ENCODE results near the gene ALDH1L1. TPM values are rescaled to one million over a fixed set of nuclear protein-coding genes. Genes with fewer than 3 reads are reported as not detected.
A peak's percentile ranks its signal among the peaks of the same experiment; 100 is the strongest.

ALDH1L1 gene
- total RNA-seq, 2 experiments from 2014 or later, result not detected

DNA sequence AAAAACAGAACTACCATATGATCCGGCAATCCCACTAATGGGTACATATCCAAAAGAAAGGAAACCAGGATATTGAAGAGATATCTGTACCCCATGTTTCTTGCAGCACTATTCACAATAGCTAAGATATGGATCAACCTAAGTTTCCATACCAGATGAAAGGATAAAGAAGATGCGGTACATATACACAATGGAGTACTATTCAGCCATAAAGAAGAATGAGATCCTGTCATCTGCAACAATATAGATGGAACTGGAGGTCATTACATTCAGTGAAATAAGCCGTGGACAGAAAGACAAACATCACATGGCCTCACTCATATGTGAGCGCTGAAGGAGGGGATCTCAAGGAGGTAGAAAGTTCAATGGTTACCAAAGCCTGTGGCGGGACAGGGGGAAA lies 99.4 kb downstream of the ALDH1L1 start:
- ChIA-PET POLR2A (no interaction called here), CTCF (no interaction called here)
- H3K4me1 Mint-ChIP-seq (ENCODE audit: low read depth), result peaks cover 30% of the 10 kb centered on the region
- H3K27ac Mint-ChIP-seq, result peak overlapping the region; percentile 53
- Histone ChIP-seq H3K27me3 (ENCODE audit: control insufficient read depth in 1 of 2, insufficient read depth in 2 of 2, low read length in 2 of 2) (no peaks in the 10 kb centered on the region), H3K4me3 (ENCODE audit: low read length) (no peak overlapping the region), H3K9me3 (ENCODE audit: control insufficient read depth in 1 of 2, insufficient read depth in 1 of 2, low read length in 2 of 2) (peaks cover 0 to 4% of the 10 kb centered on the region in 2 experiments), H3K36me3 (ENCODE audit: insufficient read depth, low read length) (no peaks in the 10 kb centered on the region), H3K4me1 (ENCODE audit: insufficient read depth, low read length) (peaks cover 28% of the 10 kb centered on the region), H3K27ac (ENCODE audit: low read depth in 1 of 2, low read length in 2 of 2) (no peak overlapping the region)
- no peak for ATAC-seq (ENCODE audit: poor library complexity)
- peak overlapping the region; percentile 81 for H3K4me3 Mint-ChIP-seq
- TF ChIP-seq, protein P1, sequence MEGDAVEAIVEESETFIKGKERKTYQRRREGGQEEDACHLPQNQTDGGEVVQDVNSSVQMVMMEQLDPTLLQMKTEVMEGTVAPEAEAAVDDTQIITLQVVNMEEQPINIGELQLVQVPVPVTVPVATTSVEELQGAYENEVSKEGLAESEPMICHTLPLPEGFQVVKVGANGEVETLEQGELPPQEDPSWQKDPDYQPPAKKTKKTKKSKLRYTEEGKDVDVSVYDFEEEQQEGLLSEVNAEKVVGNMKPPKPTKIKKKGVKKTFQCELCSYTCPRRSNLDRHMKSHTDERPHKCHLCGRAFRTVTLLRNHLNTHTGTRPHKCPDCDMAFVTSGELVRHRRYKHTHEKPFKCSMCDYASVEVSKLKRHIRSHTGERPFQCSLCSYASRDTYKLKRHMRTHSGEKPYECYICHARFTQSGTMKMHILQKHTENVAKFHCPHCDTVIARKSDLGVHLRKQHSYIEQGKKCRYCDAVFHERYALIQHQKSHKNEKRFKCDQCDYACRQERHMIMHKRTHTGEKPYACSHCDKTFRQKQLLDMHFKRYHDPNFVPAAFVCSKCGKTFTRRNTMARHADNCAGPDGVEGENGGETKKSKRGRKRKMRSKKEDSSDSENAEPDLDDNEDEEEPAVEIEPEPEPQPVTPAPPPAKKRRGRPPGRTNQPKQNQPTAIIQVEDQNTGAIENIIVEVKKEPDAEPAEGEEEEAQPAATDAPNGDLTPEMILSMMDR (IDR thresholded peaks at IDR 0.05), result no peak
- H3K9me3 Mint-ChIP-seq, result no peaks in the 10 kb centered on the region
- DNase-seq, result no peak
- H3K36me3 Mint-ChIP-seq (ENCODE audit: low read depth), result peaks cover 5% of the 10 kb centered on the region
- no peaks in the 10 kb centered on the region for H3K27me3 Mint-ChIP-seq
- intact Hi-C loops (cut with DNase I, micrococcal nuclease), result loop anchor here (5.0 to 10.0 kb wide), 11 partner anchors 89 to 1594 kb away; partner anchors contain the start of genes ABTB1 (in 1 of the 2), KLF15 (in 1 of the 2), MCM2 (in 1 of the 2) and OSBPL11 (in 1 of the 2)

DNA sequence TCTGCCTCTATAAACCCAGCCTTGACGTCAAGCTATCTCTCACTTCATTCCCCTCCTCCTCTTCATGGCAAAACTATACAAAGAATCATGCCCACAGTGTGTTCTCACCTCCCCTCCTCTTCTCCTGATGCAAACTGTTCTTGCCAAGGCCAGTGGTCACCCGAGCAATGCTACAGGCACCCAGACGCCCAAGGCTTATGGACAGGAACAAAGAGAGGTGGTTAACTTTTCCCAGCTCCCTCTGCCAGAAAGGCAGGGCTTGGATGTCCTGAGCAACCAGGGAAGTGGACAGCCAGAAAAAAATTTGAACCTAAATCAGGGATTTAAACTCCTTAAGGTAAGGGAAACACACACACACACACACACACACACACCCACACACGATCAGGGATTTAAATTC lies 101.5 kb downstream of the ALDH1L1 start:
- ATAC-seq (ENCODE audit: poor library complexity), result no peak

DNA sequence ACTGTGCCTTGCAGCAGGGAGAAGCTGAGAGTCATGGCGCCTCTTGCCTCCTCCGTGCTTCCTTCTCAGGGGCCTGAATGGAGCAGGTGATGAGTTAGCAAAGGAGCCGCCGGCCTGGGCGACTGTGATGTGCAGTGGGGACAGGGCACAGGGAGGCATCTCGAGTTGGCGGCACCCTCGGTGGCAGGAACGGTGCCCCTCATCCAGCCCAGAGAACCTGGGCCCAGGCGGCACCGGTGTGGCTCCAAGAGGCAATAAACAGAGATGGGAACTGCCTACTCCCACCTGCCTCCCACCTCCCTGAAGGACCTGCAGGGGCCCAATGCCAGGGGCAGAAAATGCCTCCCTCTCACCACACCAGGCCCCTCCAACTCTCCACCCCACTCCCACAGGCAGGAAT lies 102.6 kb downstream of the ALDH1L1 start:
- H3K27ac Mint-ChIP-seq, result no peak overlapping the region
- no peak overlapping the region for H3K4me3 Mint-ChIP-seq
- peaks cover 10% of the 10 kb centered on the region for H3K4me1 Mint-ChIP-seq (ENCODE audit: low read depth)
- DNase-seq (no peak), ATAC-seq (ENCODE audit: poor library complexity) (no peak)
- TF ChIP-seq, protein P1 (IDR thresholded peaks at IDR 0.05), result no peak
- no peak overlapping the region for H3K4me3 ChIP-seq (ENCODE audit: low read length)
- no peaks in the 10 kb centered on the region for H3K36me3 ChIP-seq (ENCODE audit: insufficient read depth, low read length)
- POLR2A ChIA-PET, result no interaction called here
- no peaks in the 10 kb centered on the region for H3K27me3 ChIP-seq (ENCODE audit: control insufficient read depth in 1 of 2, insufficient read depth in 2 of 2, low read length in 2 of 2)
- H3K27ac ChIP-seq (ENCODE audit: low read depth in 1 of 2, low read length in 2 of 2), result no peak overlapping the region
- peaks cover 8% of the 10 kb centered on the region for H3K36me3 Mint-ChIP-seq (ENCODE audit: low read depth)
- intact Hi-C loops (cut with DNase I, micrococcal nuclease), result no loop called here
- CTCF ChIA-PET, result no interaction called here
- peaks cover 6% of the 10 kb centered on the region for H3K9me3 Mint-ChIP-seq
- no peaks in the 10 kb centered on the region for H3K27me3 Mint-ChIP-seq
- peaks cover 9% of the 10 kb centered on the region for H3K4me1 ChIP-seq (ENCODE audit: insufficient read depth, low read length)
- peaks cover 0 to 9% of the 10 kb centered on the region in 2 experiments for H3K9me3 ChIP-seq (ENCODE audit: control insufficient read depth in 1 of 2, insufficient read depth in 1 of 2, low read length in 2 of 2)

More for the DNA sequence above, 101.5 kb downstream of the ALDH1L1 start:
- H3K27me3 ChIP-seq (ENCODE audit: control insufficient read depth in 1 of 2, insufficient read depth in 2 of 2, low read length in 2 of 2), result no peaks in the 10 kb centered on the region
- Mint-ChIP-seq H3K36me3 (ENCODE audit: low read depth) (peaks cover 5% of the 10 kb centered on the region), H3K4me1 (ENCODE audit: low read depth) (peaks cover 14% of the 10 kb centered on the region), H3K9me3 (peaks cover under 1% of the 10 kb centered on the region), H3K27ac (no peak overlapping the region), H3K4me3 (no peak overlapping the region), H3K27me3 (no peaks in the 10 kb centered on the region)
- CTCF ChIA-PET, result no interaction called here
- no peaks in the 10 kb centered on the region for H3K36me3 ChIP-seq (ENCODE audit: insufficient read depth, low read length)
- peaks cover 0 to 4% of the 10 kb centered on the region in 2 experiments for H3K9me3 ChIP-seq (ENCODE audit: control insufficient read depth in 1 of 2, insufficient read depth in 1 of 2, low read length in 2 of 2)
- POLR2A ChIA-PET, result no interaction called here
- no peak for DNase-seq
- H3K27ac ChIP-seq (ENCODE audit: low read depth in 1 of 2, low read length in 2 of 2), result no peak overlapping the region
- peaks cover 18% of the 10 kb centered on the region for H3K4me1 ChIP-seq (ENCODE audit: insufficient read depth, low read length)
- intact Hi-C loops (cut with DNase I, micrococcal nuclease), result no loop called here
- TF ChIP-seq, protein P1 (IDR thresholded peaks at IDR 0.05), result no peak
- no peak overlapping the region for H3K4me3 ChIP-seq (ENCODE audit: low read length)

All from CD4-positive, alpha-beta T cell (primary cell).